Adipose tissue (tissue), 3 donors: ENCODE measurements around the gene LSP1. TPM values are rescaled to one million over a fixed set of nuclear protein-coding genes. Genes with fewer than 3 reads are reported as not detected.
A peak's percentile ranks its signal among the peaks of the same experiment; 100 is the strongest.

Source experiments
- H3K27ac ChIP-seq: one replicate; pipeline ENCODE4 v1.5.1; 2013; ENCODE audit warnings: low read depth, low read length
- WGBS, 3 donors: extraction: QIAGEN DNeasy Blood & Tissue Kit; methylation state at CpG; one replicate each; pipeline ENCODE4 v1.1.7; 2013; 5-methylcytosine and 5-hydroxymethylcytosine counted together
- polyA plus RNA-seq, 3 donors: library from polyadenylated mRNA; stranded (reverse); fragments of 200-250 nt; gene quantifications; one replicate each; pipeline ENCODE4 v1.2.3, GENCODE V29; 2013
- donor health status: healthy with polysubstance abuse.
- donor health status: Bipolar disorder and iron deficiency.
- donor health status: healthy.

LSP1 gene
- polyA plus RNA-seq, 3 donors = 5.2 to 187 (median 40.4) TPM

DNA sequence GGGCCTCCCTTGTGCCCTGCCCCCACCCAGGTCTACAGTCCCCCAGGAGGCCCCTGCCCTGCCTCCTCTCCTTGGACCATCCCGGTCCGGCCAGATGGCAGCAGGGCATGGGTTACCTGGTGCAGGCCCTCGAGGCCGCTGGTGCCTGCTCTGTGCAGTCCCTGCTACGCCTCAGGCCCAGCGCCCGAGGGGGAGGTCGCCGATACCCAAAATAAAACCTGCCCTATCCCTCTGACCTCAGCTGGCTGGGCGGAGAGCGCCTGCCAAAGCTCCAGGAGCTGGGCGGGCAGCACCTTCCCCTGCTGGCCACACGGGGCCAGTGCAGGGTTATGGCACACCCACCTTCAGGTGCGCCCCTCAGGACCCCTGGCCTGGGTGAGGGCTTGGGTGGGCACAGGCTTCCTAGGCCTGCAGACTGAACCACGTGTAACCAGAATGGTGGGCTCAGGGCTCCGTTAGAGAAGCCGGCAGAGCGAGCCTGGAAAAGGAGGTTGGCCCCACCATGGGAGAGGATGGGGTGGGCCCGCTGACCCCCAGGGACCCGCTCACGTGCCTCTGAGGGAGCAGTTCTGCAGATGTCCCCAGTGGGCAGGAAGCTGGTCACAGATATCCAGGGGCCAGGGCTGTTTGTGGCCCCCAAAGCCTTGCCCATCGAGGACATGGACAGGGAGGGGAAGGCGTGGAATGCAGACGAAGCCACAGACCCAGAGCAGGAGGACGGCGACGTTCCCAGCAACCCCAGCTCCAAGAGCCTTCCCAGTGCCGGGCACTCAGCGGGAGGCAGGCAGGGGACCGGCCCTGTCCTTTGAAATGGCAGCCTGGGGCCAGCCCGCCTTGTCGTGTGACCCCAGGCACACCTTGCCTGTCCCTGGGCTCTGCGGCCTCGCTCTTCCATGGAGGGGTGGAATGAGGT is 64.9 kb downstream of the LSP1 start:
- H3K27ac ChIP-seq = no peak overlapping the region

DNA sequence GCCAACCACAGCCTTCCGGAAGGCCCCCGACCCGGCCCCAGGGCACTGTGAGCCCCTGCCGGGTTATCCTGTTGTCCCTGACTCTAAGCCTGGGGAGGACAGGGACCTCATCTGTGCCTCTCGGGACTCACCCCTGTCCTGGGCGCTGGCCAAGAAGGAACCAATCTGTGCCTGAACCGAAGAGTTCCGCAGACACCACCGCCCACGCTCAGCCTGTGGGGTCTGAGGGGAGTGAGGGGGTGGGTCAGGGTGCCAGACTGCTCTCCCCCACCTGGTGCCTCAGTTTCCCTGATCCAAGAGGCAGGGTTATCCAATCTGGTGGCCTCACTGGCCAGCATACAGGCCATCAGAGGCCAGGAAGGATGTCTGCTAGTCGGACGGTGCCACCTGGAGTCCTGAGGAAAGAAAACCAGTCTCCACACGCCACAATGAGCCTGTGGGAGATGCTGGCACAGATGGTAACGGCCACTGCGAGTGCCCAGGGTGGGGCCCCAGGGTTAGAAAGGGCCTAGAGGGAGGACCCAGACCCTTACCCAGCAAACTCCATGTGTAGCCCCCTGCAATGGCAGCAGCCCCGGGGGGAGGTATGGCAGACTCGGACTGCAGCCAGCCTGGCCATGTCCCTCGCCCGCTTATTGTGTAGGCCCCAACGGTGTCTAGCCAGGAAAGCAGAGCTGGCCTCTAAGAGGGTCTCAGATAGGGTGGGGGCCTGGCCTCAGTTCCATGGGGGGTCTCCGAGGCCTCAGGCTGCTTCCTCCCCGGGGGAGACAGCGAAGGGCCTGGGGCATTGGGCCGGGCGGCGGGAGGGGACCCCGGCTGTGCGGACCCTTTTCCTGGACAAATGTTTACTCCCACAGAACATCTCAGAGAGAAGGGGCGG is 65.8 kb downstream of the LSP1 start:
- 75 to 85% (median 77%) methylated on average over 23 to 29 of the region's 29 CpGs for WGBS, 3 donors
- H3K27ac ChIP-seq = no peak overlapping the region

More for the DNA sequence above, 64.9 kb downstream of the LSP1 start:
- WGBS, 3 donors = 63 to 80% (median 65%) methylated on average over 34 of the region's 34 CpGs

DNA sequence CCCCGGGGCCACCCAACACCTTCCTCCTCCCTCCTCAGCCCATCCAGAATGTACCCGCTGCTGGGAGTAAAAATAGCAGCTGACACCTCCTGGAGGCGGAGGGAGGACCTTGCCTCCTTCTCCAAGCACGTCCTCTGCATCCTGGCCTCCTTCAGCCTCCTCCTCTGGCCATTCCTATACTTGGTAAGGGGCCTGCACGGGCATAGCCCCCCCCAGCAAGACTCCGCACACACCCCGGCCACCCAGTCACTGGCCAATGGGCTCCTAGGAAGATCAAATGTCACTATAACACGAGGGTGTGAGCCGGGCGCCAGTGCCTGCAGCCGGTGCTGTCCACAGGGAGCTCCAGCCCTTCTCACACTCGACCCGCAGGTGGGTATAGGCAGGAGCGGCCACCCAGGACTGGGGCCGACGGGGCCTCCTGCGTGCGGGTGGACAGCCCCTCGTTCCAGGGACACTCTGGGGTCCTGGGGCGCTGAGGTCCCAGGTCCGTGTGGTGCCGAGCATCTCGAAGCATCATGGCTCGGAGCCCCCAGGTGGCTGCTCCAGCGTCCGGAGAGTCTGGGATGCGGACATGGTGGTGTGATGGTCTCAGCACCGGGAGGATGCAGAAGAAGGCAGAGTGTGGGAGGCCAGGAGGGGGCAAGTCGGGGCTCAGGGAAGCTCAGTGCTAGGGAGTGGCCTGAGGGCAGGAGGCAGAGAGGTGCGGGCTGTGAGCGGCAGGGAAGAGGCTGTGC is 66.7 kb downstream of the LSP1 start, which contains the start of gene TNNT3:
Gene TNNT3 (plus strand): TSS at position 313 of the 737 bp plus-strand sequence. CDS start 3,172 bp downstream, outside the sequence.
- H3K27ac ChIP-seq = no peak within 1 kb of the TSS
- 78 to 87% (median 79%) methylated on average over 31 of the region's 31 CpGs for WGBS, 3 donors

DNA sequence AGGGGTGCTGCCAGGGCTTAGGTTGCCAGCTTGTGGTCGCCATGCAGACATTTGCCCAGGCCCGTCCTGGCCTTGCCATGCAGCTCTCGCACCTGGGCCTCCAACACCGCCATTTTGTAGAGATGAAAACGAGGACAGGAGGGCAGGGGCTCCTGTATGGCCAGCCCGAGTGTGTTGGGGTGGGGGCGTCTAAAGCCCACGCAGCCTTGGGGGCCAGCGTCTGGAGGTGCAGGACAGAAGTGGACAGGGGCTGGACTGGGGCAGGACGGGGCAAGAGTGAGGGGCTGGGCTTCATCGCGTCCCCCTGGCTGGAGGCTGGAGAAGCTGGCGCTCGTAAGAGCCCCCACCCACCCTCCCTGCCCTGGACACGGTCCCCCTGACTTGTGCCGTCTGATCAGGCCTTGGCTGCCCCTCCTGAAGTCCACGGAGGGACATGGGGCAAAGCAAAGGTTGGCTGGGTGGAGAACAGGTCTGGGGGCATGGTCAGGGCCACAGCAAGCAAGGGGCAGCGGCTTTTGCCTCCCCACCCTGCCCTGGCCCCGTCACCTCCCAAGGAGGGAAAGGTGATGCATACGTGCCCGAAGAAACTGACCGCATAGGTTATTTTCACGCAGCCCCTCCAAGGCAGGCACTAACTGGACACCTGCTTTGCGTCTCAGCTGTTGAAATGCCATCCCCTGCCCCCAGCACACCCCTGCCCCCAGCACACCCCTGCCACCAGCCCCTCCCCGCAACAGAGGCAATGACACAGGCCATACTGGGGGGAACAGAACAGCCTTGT is 67.4 kb downstream of the LSP1 start:
- no peak overlapping the region for H3K27ac ChIP-seq
- WGBS, 3 donors = 88 to 96% (median 89%) methylated on average over 24 to 25 of the region's 25 CpGs

DNA sequence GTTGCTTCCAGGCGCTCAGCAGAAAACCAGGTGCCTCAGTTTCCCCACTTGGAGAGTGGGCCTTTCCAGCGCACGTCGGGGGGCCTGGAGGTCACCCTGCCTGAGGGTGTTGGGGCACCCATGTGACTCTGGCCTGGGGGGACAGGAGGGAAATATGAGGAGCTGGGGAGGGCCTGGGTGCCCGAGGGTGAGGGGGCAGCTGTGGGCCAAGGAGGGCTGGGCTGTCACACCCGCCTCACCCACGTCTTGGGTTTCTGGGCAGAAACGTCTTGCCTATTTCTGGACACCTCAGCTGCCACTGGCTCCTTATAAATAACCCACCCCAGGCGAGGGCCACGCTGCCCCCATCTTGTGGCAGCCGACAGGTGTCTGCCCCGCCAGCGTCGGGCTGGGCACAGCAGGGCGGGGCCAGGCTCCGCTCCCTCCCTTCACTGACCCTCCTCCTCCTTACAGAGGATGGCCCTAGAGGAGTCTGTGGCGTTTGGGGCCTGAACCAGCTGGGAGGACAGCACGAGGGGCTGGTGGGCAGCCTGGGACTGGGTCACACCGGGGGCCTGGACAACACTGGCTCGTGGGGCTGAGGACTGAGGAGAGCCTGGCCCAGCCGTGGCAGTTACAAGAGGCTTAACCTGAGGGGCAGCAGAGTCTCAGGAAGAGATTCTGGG is 68.2 kb downstream of the LSP1 start:
- WGBS, 3 donors = 62 to 73% (median 71%) methylated on average over 20 to 21 of the region's 21 CpGs
- peak overlapping the region; percentile 43 for H3K27ac ChIP-seq

DNA sequence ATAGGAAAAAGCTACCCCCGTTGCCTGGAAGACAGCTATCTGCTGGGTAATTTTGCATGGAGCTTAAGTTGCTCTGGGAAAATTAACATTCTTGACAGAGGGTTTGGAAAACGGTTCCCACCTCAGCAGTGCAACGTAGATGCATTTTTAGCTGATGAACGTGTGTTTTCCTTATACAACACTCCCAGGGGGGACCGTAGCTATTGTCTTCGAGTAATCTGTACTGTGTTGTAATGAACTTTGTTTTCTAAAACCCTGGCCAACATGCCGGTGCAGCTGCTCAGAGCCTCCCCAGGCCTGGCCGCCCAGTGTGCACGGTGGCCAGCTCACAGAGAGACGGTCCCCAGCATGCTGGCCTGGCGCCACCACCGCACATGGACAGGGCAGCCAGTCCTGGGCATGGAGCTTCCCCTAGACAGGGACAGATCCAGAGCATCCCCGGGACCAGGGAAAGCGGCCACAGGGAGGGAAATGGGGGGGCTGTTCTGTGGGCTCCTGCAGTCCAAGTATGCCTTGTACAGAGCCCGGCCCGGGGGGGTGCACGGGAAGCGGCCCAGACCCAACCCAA is 68.8 kb downstream of the LSP1 start:
- WGBS, 3 donors = 40 to 63% (median 44%) methylated on average over 18 of the region's 18 CpGs
- H3K27ac ChIP-seq = peak overlapping the region; percentile 6

DNA sequence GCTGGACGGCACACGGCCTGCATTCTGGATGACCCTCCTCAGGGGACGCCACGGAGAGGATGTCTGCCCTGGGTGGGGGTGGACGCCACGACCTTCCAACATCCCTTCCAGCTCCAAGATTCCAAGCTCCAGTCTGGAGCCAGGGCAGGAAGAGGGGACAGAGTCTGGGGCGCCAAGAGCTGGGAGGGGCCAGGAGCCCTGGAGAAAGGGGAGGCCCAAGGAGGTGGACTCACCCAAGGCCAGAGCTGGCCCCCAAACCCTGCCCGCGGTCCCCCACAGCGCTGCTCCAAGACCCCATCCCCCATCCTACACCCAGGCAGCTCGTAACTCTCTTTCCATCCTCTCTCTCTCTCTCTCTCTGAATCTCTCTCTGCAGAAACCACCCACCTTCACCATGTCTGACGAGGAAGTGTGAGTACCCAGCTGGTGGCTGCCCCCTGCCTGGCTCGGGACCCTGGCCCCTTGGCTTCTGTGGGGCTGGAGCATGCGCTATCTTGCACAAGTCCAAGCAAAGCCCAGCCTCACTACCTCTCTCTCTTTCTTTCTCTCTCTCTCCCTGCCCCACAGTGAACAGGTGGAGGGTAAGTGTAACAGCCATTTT is 69.7 kb downstream of the LSP1 start:
- 40 to 62% (median 44%) methylated on average over 14 of the region's 14 CpGs for WGBS, 3 donors

DNA sequence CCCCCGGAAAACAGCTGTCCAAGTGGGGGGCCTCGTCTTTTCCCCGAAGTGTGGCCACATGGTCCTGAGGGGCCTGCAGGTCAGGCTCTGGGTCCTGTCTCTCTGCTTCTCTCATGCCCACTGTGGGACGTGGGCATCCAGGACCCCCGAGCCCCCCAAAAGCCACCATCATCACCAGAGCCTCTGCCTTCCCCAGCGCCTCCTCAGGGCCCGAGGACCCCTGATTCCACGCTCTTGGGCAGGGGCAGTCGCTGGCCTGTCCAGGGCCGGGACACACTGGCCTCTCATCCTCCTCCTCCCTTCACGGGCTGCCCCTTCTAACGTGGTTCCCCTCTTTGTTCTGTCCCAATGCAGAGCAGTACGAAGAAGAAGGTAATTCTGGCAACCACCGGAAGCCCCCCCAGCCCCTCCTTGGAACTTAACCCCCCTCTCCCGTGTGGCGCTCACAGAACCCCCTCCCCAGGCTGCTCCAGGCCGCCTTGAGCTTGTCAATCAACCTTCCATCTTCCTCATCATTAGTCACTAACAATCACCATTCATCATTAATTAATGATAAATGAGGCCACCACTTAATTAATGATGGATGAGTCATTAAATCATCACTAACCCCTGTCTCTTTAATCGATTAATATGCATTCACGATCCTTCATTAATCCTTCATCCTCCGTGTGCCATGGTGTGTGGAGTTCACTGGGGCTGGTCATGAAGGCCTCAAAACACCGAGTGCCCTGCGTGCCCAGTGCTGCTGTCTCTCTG is 70.5 kb downstream of the LSP1 start:
- 83 to 92% (median 88%) methylated on average over 22 of the region's 22 CpGs for WGBS, 3 donors
- H3K27ac ChIP-seq = no peak overlapping the region

More for the DNA sequence above, 69.7 kb downstream of the LSP1 start:
- H3K27ac ChIP-seq = no peak overlapping the region

DNA sequence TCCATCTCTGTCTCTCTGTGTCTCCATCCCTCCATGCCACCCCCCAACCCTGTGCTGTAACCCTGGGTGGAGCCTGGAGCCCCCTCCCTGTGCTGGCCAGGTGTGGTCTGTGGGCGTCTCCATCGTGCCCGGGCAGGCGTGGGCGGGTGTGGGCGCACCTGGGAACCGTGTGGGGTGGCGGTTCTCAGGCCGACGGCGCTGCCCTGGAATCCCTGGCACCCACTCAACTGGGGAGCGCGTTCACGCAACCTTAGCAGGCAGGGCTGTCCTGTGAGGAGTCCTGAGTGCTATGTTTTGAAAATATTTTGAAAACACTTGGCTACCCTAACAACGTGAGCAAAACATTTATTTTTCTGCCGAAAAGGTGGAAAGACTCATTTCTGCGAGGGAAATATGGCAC is 71.3 kb downstream of the LSP1 start:
- no peak overlapping the region for H3K27ac ChIP-seq
- 75 to 76% (median 75%) methylated on average over 17 of the region's 17 CpGs for WGBS, 3 donors

DNA sequence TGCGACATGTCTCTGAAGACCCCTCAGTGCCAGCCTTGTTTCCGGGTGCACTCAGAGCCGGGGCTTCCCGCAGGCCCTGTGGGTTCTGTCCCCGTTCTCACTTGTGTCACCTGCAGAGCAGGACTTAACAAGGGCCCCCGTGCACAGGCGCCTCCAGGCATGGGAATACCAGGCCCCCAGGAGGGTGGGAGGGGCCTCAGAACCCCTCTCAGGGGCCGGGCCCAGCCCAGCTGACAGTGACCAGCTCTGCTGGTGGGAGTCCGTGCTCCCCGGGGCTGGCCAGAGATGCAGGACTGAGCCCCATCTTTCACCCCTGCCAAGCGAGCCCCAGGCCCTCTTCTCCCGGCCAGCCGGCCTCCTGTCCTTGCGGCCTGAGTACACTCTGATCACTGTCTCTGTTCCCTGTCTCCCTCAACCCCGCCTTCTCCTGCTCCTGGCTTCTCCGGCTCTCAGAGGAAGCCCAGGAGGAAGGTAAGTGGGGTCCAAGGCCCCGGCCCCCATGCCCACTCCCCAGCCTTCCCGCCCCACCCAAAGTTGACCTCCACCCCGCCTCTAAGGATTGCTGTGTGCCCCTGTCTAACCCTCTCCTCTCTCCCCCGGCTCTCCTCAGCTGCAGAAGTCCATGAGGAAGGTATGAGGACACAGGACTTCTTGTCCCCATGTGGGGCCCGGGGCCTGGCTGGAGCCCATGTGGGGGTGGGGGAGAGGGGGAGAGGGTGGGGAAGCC is 71.9 kb downstream of the LSP1 start:
- peak overlapping the region; percentile 39 for H3K27ac ChIP-seq
- WGBS, 3 donors = 84 to 88% (median 84%) methylated on average over 19 to 21 of the region's 21 CpGs

DNA sequence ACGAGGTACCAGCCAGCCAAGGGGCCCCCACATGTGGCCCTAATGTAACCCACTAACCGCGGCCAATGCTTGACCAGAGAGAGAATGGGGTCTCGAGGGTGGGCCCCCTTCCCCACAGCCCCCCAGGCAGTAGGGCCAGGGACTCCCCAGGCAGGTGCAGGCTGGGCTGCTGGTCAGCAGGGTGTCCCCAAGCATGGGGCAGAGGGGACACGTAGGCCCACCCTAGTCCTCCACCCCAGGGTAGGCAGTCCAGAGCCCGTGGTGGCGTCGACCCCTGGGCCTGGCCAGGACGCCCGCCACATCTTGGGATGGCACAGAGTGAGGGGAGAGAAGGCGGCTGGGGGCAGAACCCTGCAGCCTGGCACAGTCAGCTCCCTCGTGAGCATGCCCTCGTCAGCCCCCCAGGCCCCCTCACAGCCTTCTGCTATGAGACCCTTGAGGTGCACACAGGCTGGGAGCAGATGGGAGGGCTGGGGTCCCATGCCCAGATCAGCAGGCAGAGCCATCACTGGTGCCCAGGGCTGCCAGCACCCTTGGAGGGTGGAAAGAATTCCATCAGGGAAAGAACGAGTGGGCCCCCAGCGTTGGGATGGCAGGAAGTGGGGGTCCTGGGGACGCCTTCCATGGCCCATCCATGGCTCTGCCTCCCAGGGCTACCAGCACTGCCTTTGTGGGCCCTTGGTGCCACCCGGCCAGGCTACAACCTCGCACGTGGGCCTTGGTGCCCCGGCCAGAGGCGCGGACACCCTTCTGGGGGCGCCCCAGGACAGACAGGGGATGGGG is 72.7 kb downstream of the LSP1 start:
- no peak overlapping the region for H3K27ac ChIP-seq
- WGBS, 3 donors = 87 to 92% (median 91%) methylated on average over 18 to 23 of the region's 23 CpGs

DNA sequence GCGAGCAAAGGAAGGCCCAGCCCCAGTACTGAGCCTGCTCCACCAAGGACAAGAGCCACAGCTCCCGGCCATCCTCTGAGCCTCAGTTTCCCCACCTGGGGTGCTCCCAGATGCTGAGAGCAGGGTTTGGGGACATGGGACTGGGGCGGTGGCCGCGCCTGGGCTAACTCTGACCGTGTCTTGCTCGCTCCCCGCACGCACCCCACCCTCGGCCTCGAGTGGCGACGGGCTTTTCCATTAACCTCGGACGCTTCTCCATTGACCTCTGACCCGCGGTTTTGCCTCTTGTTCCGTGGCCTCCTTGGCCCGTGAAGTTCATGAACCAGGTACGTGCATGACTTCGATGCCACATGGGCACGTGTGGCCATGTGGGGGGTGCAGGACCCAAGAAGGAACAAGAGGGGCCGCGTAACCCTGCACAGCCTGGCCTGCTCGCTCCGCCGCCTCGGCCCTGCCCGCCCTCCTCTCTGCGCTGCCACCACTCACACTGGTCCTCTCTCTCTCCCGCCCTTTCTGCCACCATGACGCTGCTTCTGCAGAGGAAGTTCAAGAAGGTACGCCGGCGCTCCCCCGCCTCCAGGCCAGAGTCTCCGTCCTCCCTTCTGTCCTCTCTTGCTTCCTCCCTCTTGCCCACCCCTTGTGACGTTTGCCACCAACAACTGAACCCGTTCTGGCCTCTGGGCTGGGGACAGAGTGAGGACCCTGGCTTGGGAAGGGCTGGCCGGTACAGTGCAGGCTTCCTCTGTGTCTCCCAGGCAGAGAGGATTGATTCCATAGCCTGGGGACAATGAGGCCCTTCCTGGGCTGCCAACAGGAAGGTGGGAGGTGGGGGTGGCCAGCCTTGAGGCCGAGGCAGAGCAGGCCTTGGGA is 73.5 kb downstream of the LSP1 start:
- no peak overlapping the region for H3K27ac ChIP-seq
- 79 to 86% (median 84%) methylated on average over 39 to 41 of the region's 41 CpGs for WGBS, 3 donors

DNA sequence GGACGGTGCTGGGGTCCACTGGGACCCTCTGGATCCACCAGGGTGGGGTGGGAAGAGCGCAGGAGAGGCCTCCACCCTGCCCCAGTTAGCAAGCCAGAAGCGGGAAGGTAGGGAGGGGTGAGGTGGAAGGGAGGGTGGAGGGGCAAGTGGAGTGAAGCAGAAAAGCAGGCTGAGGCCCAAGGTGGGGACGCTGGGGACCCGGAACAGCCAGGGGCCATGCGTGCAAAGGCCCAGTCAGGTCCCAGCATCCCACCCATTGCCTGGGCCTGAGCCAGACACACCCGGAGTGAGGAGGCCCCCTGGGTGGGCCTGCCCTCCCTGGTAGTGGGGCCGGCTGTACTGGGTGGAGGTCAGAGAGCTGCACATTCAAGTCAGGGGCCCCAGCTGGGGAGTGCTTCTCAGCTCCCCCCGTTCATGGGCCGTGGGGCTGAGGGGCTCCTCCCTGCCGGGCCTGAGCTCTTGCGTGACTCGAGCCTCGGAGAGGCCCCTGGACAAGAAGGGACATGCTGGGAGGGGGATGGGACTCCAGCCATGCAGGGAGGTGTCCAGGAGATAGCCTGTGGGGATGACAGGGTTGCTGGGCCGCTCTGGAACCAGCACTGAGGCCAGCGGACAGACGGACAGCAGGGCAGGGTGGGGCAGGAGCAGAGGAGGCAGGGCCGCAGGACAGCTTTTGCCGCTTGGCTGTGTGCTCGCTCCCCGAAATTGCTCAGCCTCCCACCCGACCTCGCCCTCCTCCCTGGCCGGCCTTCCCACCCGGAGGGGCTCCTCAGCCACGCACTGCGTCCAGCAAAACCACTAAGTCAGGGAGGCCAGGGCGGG is 74.4 kb downstream of the LSP1 start:
- WGBS, 3 donors = 46 to 75% (median 49%) methylated on average over 23 to 28 of the region's 28 CpGs
- H3K27ac ChIP-seq = no peak overlapping the region
